Neural cell (in vitro differentiated cells): Measurements from ENCODE around the gene FAM90A1. TPM values are rescaled to one million over a fixed set of nuclear protein-coding genes. Genes with fewer than 3 reads are reported as not detected.
"Not testable (repeated sequence)": the region's sequence is repeated elsewhere in the genome, so short reads cannot be mapped to it uniquely, and the experiment has no call there.

Experiments
- H2AFZ ChIP-seq: fragments of 200-600, 300-800 bp; sonication (generic), shearing (Covaris generic); 2 replicates; pipeline ENCODE4 v1.6.0; 2014; ENCODE audit warnings: low read depth, mild to moderate bottlenecking, antibody characterized with exemption, low read length, moderate library complexity
- H3F3A ChIP-seq: fragments of 200-600 bp; shearing (Covaris generic); 2 replicates; pipeline ENCODE4 v1.6.1; 2016; ENCODE audit warnings: mild to moderate bottlenecking, moderate library complexity, mixed read lengths, antibody characterized with exemption, low read length; ENCODE audit not compliant: insufficient read depth, poor library complexity, severe bottlenecking
- H3K27ac ChIP-seq: fragments of 200-600, 300-800 bp; sonication (generic), shearing (Covaris generic); 2 replicates; pipeline ENCODE4 v1.5.1; 2014; ENCODE audit warnings: mild to moderate bottlenecking, low read length, moderate library complexity
- H3K27me3 ChIP-seq: fragments of 300-800, 200-600 bp; sonication (generic), shearing (Covaris generic); 2 replicates; pipeline ENCODE4 v1.6.0; 2014; ENCODE audit warnings: mild to moderate bottlenecking, low read depth, low read length, moderate library complexity; ENCODE audit not compliant: insufficient read depth
- H3K36me3 ChIP-seq: fragments of 300-800, 200-600 bp; sonication (generic), shearing (Covaris generic); 2 replicates; pipeline ENCODE4 v1.5.1; 2014; ENCODE audit warnings: mild to moderate bottlenecking, antibody characterized with exemption, low read length, moderate library complexity; ENCODE audit not compliant: insufficient read depth
- H3K4me2 ChIP-seq: fragments of 300-800, 200-600 bp; sonication (generic), shearing (Covaris generic); 2 replicates; pipeline ENCODE4 v1.6.0; 2014; ENCODE audit warnings: mild to moderate bottlenecking, low read length
- H3K4me3 ChIP-seq: fragments of 300-800, 200-600 bp; sonication (generic), shearing (Covaris generic); 2 replicates; pipeline ENCODE4 v1.5.1; 2014; ENCODE audit warnings: mild to moderate bottlenecking, low read length, moderate library complexity
- H3K79me2 ChIP-seq: fragments of 200-600 bp; shearing (Covaris generic); replicated peaks from 2 replicates; pipeline ENCODE4 v1.6.0; 2014; ENCODE audit warnings: mild to moderate bottlenecking, low read length, moderate library complexity; ENCODE audit not compliant: insufficient read depth
- H3K9ac ChIP-seq: fragments of 300-800, 200-600 bp; sonication (generic), shearing (Covaris generic); 2 replicates; pipeline ENCODE4 v1.6.1; 2016; ENCODE audit warnings: mild to moderate bottlenecking, low read length, mixed read lengths
- H3K9me2 ChIP-seq: fragments of 200-600 bp; shearing (Covaris generic); 2 replicates; pipeline ENCODE4 v1.6.1; 2016; ENCODE audit warnings: mild to moderate bottlenecking, low read length, mixed read lengths; ENCODE audit not compliant: insufficient read depth
- H3K9me3 ChIP-seq: fragments of 200-600, 300-800 bp; sonication (generic), shearing (Covaris generic); 2 replicates; pipeline ENCODE4 v1.6.1; 2016; ENCODE audit warnings: mild to moderate bottlenecking, mixed run types, low read length, moderate library complexity, mixed read lengths
- H4K20me1 ChIP-seq: fragments of 200-600 bp; shearing (Covaris generic); 2 replicates; pipeline ENCODE4 v1.6.1; 2016; ENCODE audit warnings: mild to moderate bottlenecking, mixed run types; ENCODE audit not compliant: insufficient read depth
- SMC3 ChIP-seq: fragments of 450-650 bp; conservative IDR thresholded peaks from 2 replicates; pipeline ENCODE4 v1.6.1; 2014; ENCODE audit warnings: antibody characterized with exemption, mild to moderate bottlenecking, moderate library complexity; ENCODE audit not compliant: poor library complexity
- polyA plus RNA-seq: library from polyadenylated mRNA; depleted of rRNA; stranded (reverse); fragments of >200 nt; gene quantifications from 2 replicates; pipeline ENCODE4 v1.2.3, GENCODE V29; 2014
- TF ChIP-seq, protein P1 (sequence below): fragments of 450-650 bp; IDR thresholded peaks from 2 replicates; pipeline ENCODE4 v1.5.1; 2014; ENCODE audit warnings: antibody characterized with exemption, mild to moderate bottlenecking, moderate library complexity; ENCODE audit not compliant: poor library complexity, severe bottlenecking

FAM90A1 gene
- polyA plus RNA-seq, 1 donor from 2014 or later: not detected

DNA sequence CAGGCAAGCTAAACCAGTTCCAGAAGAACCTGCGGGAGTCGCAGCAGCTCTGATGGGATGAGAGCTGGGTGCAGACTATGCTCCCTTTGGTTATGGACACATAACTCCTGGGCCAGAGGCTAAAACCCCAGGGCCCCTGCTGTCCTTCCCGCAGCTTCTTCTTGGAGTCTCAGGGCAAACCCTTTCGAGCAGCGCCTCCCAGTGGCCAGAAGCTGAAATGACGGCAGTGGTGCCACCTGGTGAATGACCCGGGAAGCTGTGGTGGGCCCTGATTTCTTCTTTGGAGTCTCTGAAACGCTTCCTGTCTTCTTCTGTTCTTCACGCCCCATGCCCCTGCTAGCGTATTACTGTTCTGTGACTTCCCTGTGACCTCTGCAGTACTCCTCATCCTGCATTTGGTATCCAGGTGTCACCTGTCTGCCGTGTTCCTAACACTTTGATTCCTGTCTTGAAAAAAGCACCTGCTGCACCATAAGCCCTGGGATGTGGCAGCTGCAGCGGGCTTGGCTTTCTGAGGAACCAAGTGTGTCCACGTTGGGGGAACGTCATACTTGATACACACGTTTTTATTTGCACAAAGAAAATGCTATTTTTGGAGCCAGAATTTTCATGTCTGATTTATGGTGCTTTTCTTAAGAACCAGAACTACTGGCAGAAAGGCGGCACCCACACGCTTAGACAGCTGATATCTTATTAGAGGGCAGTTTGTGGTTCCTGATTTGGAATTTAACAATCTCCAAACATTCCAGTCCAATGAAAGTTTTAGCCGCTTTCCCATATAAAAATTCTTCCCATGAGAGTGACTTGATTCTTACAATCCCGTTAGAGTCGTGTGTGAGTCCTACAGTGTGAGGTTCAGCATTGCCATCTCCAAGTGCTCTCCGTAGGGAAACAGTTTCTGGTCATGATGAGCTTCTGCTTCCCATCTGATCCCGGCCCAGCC lies 4.5 kb upstream of the FAM90A1 start:
- not testable (repeated sequence) for H3K36me3 ChIP-seq, H3K79me2 ChIP-seq, H3K27ac ChIP-seq, H3K4me3 ChIP-seq, H3K4me2 ChIP-seq, H4K20me1 ChIP-seq, H3K9me3 ChIP-seq, H3K27me3 ChIP-seq, H2AFZ ChIP-seq, H3K9ac ChIP-seq, H3F3A ChIP-seq, H3K9me2 ChIP-seq
- TF ChIP-seq SMC3: peak; percentile 27
- TF ChIP-seq, protein P1, sequence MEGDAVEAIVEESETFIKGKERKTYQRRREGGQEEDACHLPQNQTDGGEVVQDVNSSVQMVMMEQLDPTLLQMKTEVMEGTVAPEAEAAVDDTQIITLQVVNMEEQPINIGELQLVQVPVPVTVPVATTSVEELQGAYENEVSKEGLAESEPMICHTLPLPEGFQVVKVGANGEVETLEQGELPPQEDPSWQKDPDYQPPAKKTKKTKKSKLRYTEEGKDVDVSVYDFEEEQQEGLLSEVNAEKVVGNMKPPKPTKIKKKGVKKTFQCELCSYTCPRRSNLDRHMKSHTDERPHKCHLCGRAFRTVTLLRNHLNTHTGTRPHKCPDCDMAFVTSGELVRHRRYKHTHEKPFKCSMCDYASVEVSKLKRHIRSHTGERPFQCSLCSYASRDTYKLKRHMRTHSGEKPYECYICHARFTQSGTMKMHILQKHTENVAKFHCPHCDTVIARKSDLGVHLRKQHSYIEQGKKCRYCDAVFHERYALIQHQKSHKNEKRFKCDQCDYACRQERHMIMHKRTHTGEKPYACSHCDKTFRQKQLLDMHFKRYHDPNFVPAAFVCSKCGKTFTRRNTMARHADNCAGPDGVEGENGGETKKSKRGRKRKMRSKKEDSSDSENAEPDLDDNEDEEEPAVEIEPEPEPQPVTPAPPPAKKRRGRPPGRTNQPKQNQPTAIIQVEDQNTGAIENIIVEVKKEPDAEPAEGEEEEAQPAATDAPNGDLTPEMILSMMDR: peak; percentile 56

DNA sequence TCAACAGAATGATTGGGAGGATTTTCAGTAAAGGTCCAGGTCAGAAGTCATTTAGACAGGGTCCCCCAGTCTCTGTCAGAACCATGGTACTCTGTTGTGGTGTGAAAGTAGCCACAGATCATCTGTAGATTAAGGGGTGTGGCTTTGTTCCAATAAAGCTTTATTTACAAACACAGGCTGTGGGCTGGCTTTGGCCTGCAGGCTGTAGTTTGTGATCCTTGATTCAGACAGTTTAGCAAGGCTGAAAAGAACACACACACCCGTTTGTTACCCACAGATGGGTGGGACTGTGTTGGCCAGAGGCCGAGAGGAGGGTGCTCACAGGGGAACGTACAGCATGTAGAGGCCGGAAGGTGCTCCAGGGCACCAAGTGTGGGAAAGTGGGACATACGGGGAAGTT lies 3.6 kb upstream of the FAM90A1 start:
- H3F3A ChIP-seq, H3K36me3 ChIP-seq, H2AFZ ChIP-seq, H3K79me2 ChIP-seq, H3K4me3 ChIP-seq, H3K9ac ChIP-seq, H3K27me3 ChIP-seq, H3K27ac ChIP-seq, H4K20me1 ChIP-seq, H3K9me3 ChIP-seq, H3K9me2 ChIP-seq, H3K4me2 ChIP-seq: not testable (repeated sequence)

DNA sequence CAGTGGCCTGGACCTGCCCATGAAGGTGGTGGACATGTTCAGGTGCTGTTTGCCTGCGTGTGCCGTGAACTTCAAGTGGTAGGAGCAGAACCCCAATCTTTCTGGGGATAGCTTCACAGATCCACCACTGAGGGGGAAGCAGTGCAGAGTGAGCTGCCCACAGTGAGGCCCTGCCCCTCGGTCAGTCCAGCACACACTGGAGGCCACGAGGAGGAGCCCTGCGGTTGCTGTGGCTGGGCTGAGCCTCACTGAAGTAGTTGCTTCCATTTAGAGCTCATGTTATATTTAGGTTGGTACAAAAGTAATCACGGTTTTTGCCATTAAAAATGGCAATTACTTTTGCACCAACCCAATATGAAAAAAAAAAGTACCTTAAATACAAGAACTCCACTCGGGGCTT lies 2.1 kb upstream of the FAM90A1 start:
- not testable (repeated sequence) for H3K27me3 ChIP-seq, H3K4me2 ChIP-seq, H3K27ac ChIP-seq, H3K9me3 ChIP-seq, H2AFZ ChIP-seq, H3K4me3 ChIP-seq, H3K9ac ChIP-seq, H4K20me1 ChIP-seq, H3F3A ChIP-seq, H3K36me3 ChIP-seq, H3K9me2 ChIP-seq, H3K79me2 ChIP-seq

DNA sequence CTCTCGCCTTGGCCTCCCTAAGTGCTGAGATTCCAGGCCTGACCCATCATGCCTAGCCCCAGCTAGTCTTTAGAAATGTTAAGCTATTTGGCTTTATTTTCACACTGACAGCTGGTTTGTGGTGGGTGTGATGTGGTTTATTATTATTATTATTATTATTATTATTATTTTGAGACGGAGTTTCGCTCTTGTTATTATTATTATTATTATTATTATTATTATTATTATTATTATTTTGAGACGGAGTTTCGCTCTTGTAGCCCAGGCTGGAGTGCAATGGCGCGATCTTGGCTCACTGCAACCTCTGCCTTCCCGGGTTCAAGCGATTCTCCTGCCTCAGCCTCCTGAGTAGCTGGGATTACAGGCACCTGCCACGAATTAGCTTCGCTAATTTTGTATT lies 1.2 kb upstream of the FAM90A1 start:
- not testable (repeated sequence) for H3K79me2 ChIP-seq, H3K4me2 ChIP-seq, H3K9me3 ChIP-seq, H3K36me3 ChIP-seq, H2AFZ ChIP-seq, H3F3A ChIP-seq, H4K20me1 ChIP-seq, H3K9me2 ChIP-seq, H3K9ac ChIP-seq, H3K4me3 ChIP-seq, H3K27me3 ChIP-seq, H3K27ac ChIP-seq

DNA sequence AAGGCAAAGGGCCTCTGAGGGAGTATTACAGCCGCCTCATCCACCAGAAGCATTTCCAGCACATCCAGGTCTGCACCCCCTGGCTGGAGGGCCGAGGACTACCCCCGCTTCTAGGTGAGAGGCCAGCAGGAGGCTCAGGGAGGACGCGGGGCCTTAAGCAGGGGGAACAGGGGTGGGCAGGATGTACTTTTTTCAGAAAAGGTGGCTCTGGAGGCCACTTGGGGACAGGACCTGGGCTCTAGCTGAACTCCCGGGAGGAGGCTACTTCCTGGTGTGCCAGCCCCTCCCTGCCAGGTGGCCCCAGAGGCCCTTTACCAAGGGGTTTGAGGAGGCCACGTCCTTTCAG lies 287 bp upstream of the FAM90A1 start:
- not testable (repeated sequence) for H4K20me1 ChIP-seq, H3K27me3 ChIP-seq, H3K4me2 ChIP-seq, H3K36me3 ChIP-seq, H3F3A ChIP-seq, H3K4me3 ChIP-seq, H3K79me2 ChIP-seq, H3K9me3 ChIP-seq, H2AFZ ChIP-seq, H3K9ac ChIP-seq, H3K27ac ChIP-seq, H3K9me2 ChIP-seq
